HCT116 (cell line): Measurements from ENCODE around the gene PIWIL4. TPM values are rescaled to one million over a fixed set of nuclear protein-coding genes. Genes with fewer than 3 reads are reported as not detected.

Experiments
- ATAC-seq: fragments of 200-7000 bp; cut with Tn5 transposase; 2 replicates; pipeline ENCODE4 v1.9.1; 2020; ENCODE audit warnings: mild to moderate bottlenecking, moderate library complexity
- BruUV-seq: library from RNA; stranded (reverse); fragments of 400-500 nt; replicated peaks from 2 replicates; lab custom pipeline; 2021; lab: Mats Ljungman, UMichigan
- CTCF ChIA-PET: fragments of 300-600 bp; sonication (Branson Sonifier 250); formaldehyde crosslinking; loops from one replicate; lab custom pipeline; 2021; ENCODE audit warnings: antibody characterized with exemption; lab: Charles Lee
- POLR2A ChIA-PET: fragments of 300-600, 350-600 bp; sonication (Branson Sonifier 250); formaldehyde crosslinking; loops from one replicate; lab custom pipeline; 2021; ENCODE audit warnings: antibody characterized with exemption; lab: Charles Lee
- RAD21 ChIA-PET, 2 experiments: fragments of 300-600 bp; sonication (Branson Sonifier 250); formaldehyde crosslinking; loops; one replicate each; lab custom pipeline; 2023; ENCODE audit warnings: low total read pairs in 2 of 2; ENCODE audit not compliant: uncharacterized antibody in 2 of 2, unreplicated experiment in 2 of 2, low non-redundant PET in 1 of 2; lab: Charles Lee
- DNase-seq: peaks from one replicate; pipeline ENCODE4 v3.0.0-alpha.2; 2010; ENCODE audit warnings: low read depth, low spot score
- H2AFZ ChIP-seq: fragments of 200-600 bp; shearing (Covaris generic), sonication (generic); 2 replicates; pipeline ENCODE4 v1.6.1; 2017; ENCODE audit warnings: low read depth, mixed run types, mixed read lengths, antibody characterized with exemption, low read length; ENCODE audit not compliant: poor library complexity, severe bottlenecking
- H3K27ac ChIP-seq: 2 replicates; pipeline ENCODE4 v1.5.1; 2012; ENCODE audit warnings: low read depth, low read length
- H3K27me3 ChIP-seq: fragments of 200-600 bp; sonication (generic); 2 replicates; pipeline ENCODE4 v1.6.1; 2016; ENCODE audit warnings: mixed run types, low read length, mixed read lengths; ENCODE audit not compliant: insufficient read depth
- H3K36me3 ChIP-seq, 2 experiments: fragments of 200-500 bp in 1 of 2; fragments of 200-600 bp in 1 of 2; sonication (Bioruptor generic) in 1 of 2; sonication (generic) in 1 of 2; 2 replicates each; pipeline versions ENCODE4 v1.5.1 to v1.6.1; 2014 to 2016; ENCODE audit warnings: low read length in 2 of 2, inconsistent platforms in 1 of 2, mixed read lengths in 1 of 2, mixed run types in 1 of 2; ENCODE audit not compliant: insufficient read depth in 2 of 2, control insufficient read depth in 1 of 2
- H3K4me1 ChIP-seq, 2 experiments: fragments of 200-600 bp in 1 of 2; sonication (generic) in 1 of 2; 2 replicates each; pipeline versions ENCODE4 v1.5.1 to v1.6.1; 2012 to 2017; ENCODE audit warnings: low read length in 2 of 2, inconsistent platforms in 1 of 2, mild to moderate bottlenecking in 1 of 2, mixed read lengths in 1 of 2, mixed run types in 1 of 2, moderate library complexity in 1 of 2; ENCODE audit not compliant: insufficient read depth in 2 of 2, control insufficient read depth in 1 of 2
- H3K4me2 ChIP-seq: fragments of 200-600 bp; sonication (generic); 2 replicates; pipeline ENCODE4 v1.6.1; 2017; ENCODE audit warnings: mixed run types, low read length, mixed read lengths
- H3K4me3 ChIP-seq, 2 experiments: fragments of 200-600 bp in 1 of 2; sonication (generic) in 1 of 2; replicated peaks in 1 of 2; 2 replicates each; pipeline ENCODE4 v1.5.1; 2011 to 2016; ENCODE audit warnings: low read length in 2 of 2, control low read depth in 1 of 2, low read depth in 1 of 2, mild to moderate bottlenecking in 1 of 2, mixed read lengths in 1 of 2, mixed run types in 1 of 2
- H3K79me2 ChIP-seq: fragments of 200-600 bp; sonication (generic); 2 replicates; pipeline ENCODE4 v1.6.1; 2017; ENCODE audit warnings: mild to moderate bottlenecking, mixed run types, low read length, moderate library complexity, mixed read lengths; ENCODE audit not compliant: insufficient read depth
- H3K9ac ChIP-seq: fragments of 200-600 bp; sonication (generic); 2 replicates; pipeline ENCODE4 v1.6.1; 2016; ENCODE audit warnings: low read length, mixed read lengths
- H3K9me2 ChIP-seq: fragments of 200-600 bp; sonication (generic), shearing (Covaris generic); 2 replicates; pipeline ENCODE4 v1.6.1; 2017; ENCODE audit warnings: mixed run types, mild to moderate bottlenecking, moderate library complexity; ENCODE audit not compliant: insufficient read depth
- H3K9me3 ChIP-seq, 2 experiments: fragments of 200-500 bp in 1 of 2; fragments of 200-600 bp in 1 of 2; sonication (Bioruptor generic) in 1 of 2; sonication (generic) in 1 of 2; 2 replicates each; pipeline ENCODE4 v1.6.1; 2014 to 2017; ENCODE audit warnings: low read length in 2 of 2, mixed read lengths in 2 of 2, inconsistent platforms in 1 of 2, low read depth in 1 of 2, mild to moderate bottlenecking in 1 of 2, mixed run types in 1 of 2, moderate library complexity in 1 of 2; ENCODE audit not compliant: control insufficient read depth in 1 of 2, insufficient read depth in 1 of 2
- H4K20me1 ChIP-seq: fragments of 200-600 bp; sonication (generic), shearing (Covaris generic); 2 replicates; pipeline ENCODE4 v1.6.1; 2017; ENCODE audit warnings: mixed run types, mild to moderate bottlenecking, moderate library complexity; ENCODE audit not compliant: insufficient read depth
- CEBPB ChIP-seq: IDR thresholded peaks from 2 replicates; pipeline ENCODE4 v1.6.1; 2012; ENCODE audit warnings: low read depth
- EGR1 ChIP-seq: IDR thresholded peaks from 2 replicates; pipeline ENCODE4 v1.6.1; 2012; ENCODE audit warnings: low read depth
- ELF1 ChIP-seq: IDR thresholded peaks from 2 replicates; pipeline ENCODE4 v1.6.1; 2012; ENCODE audit warnings: low read depth, borderline replicate concordance
- EZH2 ChIP-seq: fragments of 200-600 bp; sonication (generic); IDR thresholded peaks from 2 replicates; pipeline ENCODE4 v1.6.1; 2017; ENCODE audit warnings: antibody characterized with exemption, mixed run types
- EZH2phosphoT487 ChIP-seq: fragments of 200-600 bp; IDR thresholded peaks from 2 replicates; pipeline ENCODE4 v1.6.1; 2018; ENCODE audit warnings: antibody characterized with exemption, borderline replicate concordance
- FOSL1 ChIP-seq: IDR thresholded peaks from 2 replicates; pipeline ENCODE4 v1.6.1; 2012; ENCODE audit warnings: low read depth
- JUND ChIP-seq: IDR thresholded peaks from 2 replicates; pipeline ENCODE4 v1.6.1; 2012
- MAX ChIP-seq: IDR thresholded peaks from 2 replicates; pipeline ENCODE4 v1.6.1; 2012
- POLR2AphosphoS5 ChIP-seq: IDR thresholded peaks from 2 replicates; pipeline ENCODE4 v1.6.1; 2011; ENCODE audit warnings: mild to moderate bottlenecking, low read depth, low read length, moderate library complexity
- REST ChIP-seq: IDR thresholded peaks from 2 replicates; pipeline ENCODE4 v1.6.1; 2012; ENCODE audit warnings: low read depth
- SIN3A ChIP-seq: IDR thresholded peaks from 2 replicates; pipeline ENCODE4 v1.6.1; 2012; ENCODE audit warnings: low read depth
- SP1 ChIP-seq: IDR thresholded peaks from 2 replicates; pipeline ENCODE4 v1.6.1; 2012; ENCODE audit warnings: low read depth
- TCF7L2 ChIP-seq: IDR thresholded peaks from 2 replicates; pipeline ENCODE4 v1.7.0; 2011; ENCODE audit warnings: borderline replicate concordance, inconsistent platforms; ENCODE audit not compliant: insufficient read depth, insufficient read length; ENCODE audit errors: extremely low read depth
- ZBTB33 ChIP-seq: IDR thresholded peaks from 2 replicates; pipeline ENCODE4 v1.6.1; 2011; ENCODE audit warnings: mild to moderate bottlenecking, low read length, moderate library complexity; ENCODE audit not compliant: insufficient replicate concordance; ENCODE audit errors: extremely low read depth
- ZFX ChIP-seq: fragments of 450-650 bp; IDR thresholded peaks from 2 replicates; pipeline ENCODE4 v1.6.1; 2017
- ZNF274 ChIP-seq: fragments of 200-500 bp; sonication (Bioruptor generic); IDR thresholded peaks from 2 replicates; pipeline ENCODE4 v1.6.1; 2014; ENCODE audit warnings: mild to moderate bottlenecking, low read depth, low read length, inconsistent platforms
- intact Hi-C: fragments of 100-400 bp; cut with micrococcal nuclease; formaldehyde crosslinking; loops from 2 replicates; pipeline ENCODE4 v1.10.0; 2022
- total RNA-seq: library from RNA; stranded (reverse); gene quantifications from one replicate; pipeline ENCODE4 v1.2.1, GENCODE V29; 2021; ENCODE audit not compliant: unreplicated experiment

The PIWIL4 gene
- total RNA-seq, 1 experiment from 2014 or later, result 0.34 TPM

DNA sequence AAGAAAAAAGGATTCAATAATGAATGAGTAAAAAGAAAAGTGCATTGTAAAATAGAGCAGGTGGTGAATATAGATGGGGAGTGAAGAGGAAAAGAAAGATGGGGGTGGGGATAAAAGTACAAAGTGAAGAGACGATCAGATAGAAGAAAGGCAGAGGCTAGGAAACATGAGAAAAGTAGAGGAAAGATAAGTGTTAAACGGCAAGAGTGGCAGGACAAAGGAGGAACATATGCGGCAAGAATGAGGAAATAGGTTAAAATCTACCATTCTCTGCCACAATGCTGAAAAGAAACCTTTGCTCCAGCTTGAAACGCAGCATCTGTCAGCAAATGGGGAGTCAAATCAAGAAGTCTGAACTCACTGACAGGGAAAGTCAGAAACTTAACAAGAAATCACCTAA is 16.7 kb upstream of the PIWIL4 start:
- H4K20me1 ChIP-seq, result no peaks in the 10 kb centered on the region
- no peaks in the 10 kb centered on the region for H3K9me3 ChIP-seq
- TF ChIP-seq MAX (no peak), EGR1 (no peak), EZH2 (no peak), REST (no peak), ZNF274 (no peak), ELF1 (no peak), ZFX (no peak), CEBPB (no peak), FOSL1 (no peak), POLR2AphosphoS5 (no peak), SIN3A (no peak), TCF7L2 (no peak), SP1 (no peak), ZBTB33 (no peak), EZH2phosphoT487 (no peak), JUND (no peak)
- TF ChIP-seq, all 23 proteins: peak for 0
- Histone ChIP-seq H3K4me1 (peaks cover 0 to 3% of the 10 kb centered on the region in 2 experiments; a peak in 2 of 4 replicates), H3K36me3 (no peaks in the 10 kb centered on the region), H3K27me3 (no peaks in the 10 kb centered on the region), H3K9ac (no peak overlapping the region), H3K9me2 (no peaks in the 10 kb centered on the region), H3K4me3 (no peak overlapping the region), H3K79me2 (peaks cover 6% of the 10 kb centered on the region; the same call in 1 of the 2 replicates), H2AFZ (no peak overlapping the region), H3K27ac (no peak overlapping the region), H3K4me2 (no peak overlapping the region)
- BruUV-seq, result no TSS peak
- intact Hi-C loops, result no loop called here
- ChIA-PET POLR2A (no interaction called here), RAD21 (no interaction called here), CTCF (no interaction called here)
- DNase-seq (no peak), ATAC-seq (no peak)
